Lower lobe of right lung (tissue), 2 donors: Measurements from ENCODE around the gene BASP1. TPM values are rescaled to one million over a fixed set of nuclear protein-coding genes. Genes with fewer than 3 reads are reported as not detected.
A peak's percentile ranks its signal among the peaks of the same experiment; 100 is the strongest.

Experiments
- ATAC-seq, 2 donors: fragments of 200-7000 bp; cut with Tn5 transposase; one replicate each; pipeline ENCODE4 v1.9.1; 2020 to 2022; ENCODE audit warnings: mild to moderate bottlenecking in 2 of 2, moderate library complexity in 2 of 2
- DNase-seq: peaks from one replicate; pipeline ENCODE4 v3.0.0-alpha.2; 2020
- H3K27ac ChIP-seq: fragments of 200-600 bp; one replicate; pipeline ENCODE4 v1.8.0; 2022
- H3K27me3 ChIP-seq: fragments of 200-600 bp; one replicate; pipeline ENCODE4 v1.8.0; 2022; ENCODE audit warnings: low read depth
- H3K36me3 ChIP-seq: fragments of 200-600 bp; one replicate; pipeline ENCODE4 v1.8.0; 2022; ENCODE audit warnings: mild to moderate bottlenecking
- H3K4me1 ChIP-seq: fragments of 200-600 bp; one replicate; pipeline ENCODE4 v1.8.0; 2022
- H3K4me3 ChIP-seq: fragments of 200-600 bp; one replicate; pipeline ENCODE4 v1.8.0; 2022; ENCODE audit warnings: mild to moderate bottlenecking
- H3K9me3 ChIP-seq: fragments of 200-600 bp; one replicate; pipeline ENCODE4 v1.8.0; 2022
- CTCF ChIP-seq: fragments of 200-600 bp; IDR thresholded peaks from one replicate; pipeline ENCODE4 v1.8.0; 2022; ENCODE audit warnings: antibody characterized with exemption, mild to moderate bottlenecking
- intact Hi-C: fragments of 100-400 bp; cut with DNase I; formaldehyde crosslinking; loops from one replicate; pipeline ENCODE4 v1.11.0; 2022
- total RNA-seq: library from RNA; stranded (reverse); fragmentation: NEBNext Ultra II Directional; extraction: Animal tissue kit (Norgen Biotek cat#: 25700); gene quantifications from one replicate; pipeline ENCODE4 v1.2.1, GENCODE V29; 2021
- donor health status: DM: no; HTN: yes; CAD: no; lungs with severe emphysema.

Gene BASP1
- total RNA-seq, 1 donor from 2014 or later: 25.8 TPM

DNA sequence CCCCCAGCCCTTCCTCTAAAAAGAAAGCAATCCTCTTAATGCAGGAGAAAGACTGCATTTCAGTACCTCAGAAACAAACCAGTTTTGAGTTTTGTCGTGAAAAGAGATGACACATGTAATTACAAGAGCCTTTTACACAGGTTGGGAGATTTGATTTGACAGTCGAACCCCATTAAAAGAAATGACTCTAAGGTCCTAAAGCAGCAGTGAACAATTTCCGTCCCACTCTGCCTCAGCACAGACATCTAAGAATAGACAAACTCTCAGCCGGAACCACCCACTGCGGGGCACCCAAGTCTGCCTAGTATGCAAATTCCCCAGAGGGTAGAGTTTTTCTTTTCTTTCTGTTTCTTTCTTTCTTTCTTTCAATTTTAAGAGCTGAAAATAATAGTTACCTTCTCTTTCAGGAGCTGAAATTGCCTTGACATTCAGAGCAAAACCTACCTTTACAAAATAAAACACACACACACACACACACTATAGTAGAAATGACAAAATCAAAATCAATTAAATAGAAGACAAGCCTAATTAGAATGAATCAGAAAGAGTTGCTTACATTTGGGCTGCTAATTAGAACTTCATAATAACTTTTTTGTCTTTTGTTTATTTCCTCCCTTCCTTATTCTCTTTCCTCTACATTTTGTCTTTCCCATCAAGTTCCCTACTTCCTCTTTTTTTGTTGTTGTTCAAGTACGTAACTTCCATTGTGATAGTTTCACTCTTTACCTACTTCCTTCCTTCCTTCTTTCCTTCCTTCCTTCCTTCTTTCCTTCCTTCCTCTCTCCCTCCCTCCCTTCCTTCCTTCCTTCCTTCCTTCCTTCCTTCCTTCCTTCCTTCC, 65.1 kb downstream of the BASP1 start:
- H3K9me3 ChIP-seq: no peaks in the 10 kb centered on the region
- H3K4me3 ChIP-seq: no peak overlapping the region
- no peak for TF ChIP-seq CTCF
- H3K27ac ChIP-seq: no peak overlapping the region
- DNase-seq: no peak
- intact Hi-C loops: no loop called here
- no peak for ATAC-seq
- H3K27me3 ChIP-seq: no peaks in the 10 kb centered on the region
- H3K4me1 ChIP-seq: no peaks in the 10 kb centered on the region
- no peaks in the 10 kb centered on the region for H3K36me3 ChIP-seq

DNA sequence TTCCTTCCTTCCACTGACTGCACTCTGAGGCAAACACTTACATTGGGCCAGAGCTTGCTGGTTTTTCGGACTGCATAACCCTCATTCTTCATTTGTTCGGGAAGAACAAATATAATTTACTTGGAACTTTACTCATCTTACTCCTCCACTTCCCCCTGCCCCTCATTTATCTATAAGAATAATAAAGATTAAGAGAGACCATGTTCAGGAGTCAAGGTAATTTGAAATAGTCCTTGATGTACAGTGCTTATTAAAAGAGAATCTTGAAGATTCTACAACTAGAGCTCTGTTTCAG, 65.6 kb downstream of the BASP1 start:
- intact Hi-C loops: no loop called here
- no peak for TF ChIP-seq CTCF
- DNase-seq (no peak), ATAC-seq (no peak)
- H3K9me3 ChIP-seq: no peaks in the 10 kb centered on the region
- H3K36me3 ChIP-seq: no peaks in the 10 kb centered on the region
- H3K27ac ChIP-seq: no peak overlapping the region
- H3K27me3 ChIP-seq: no peaks in the 10 kb centered on the region
- no peaks in the 10 kb centered on the region for H3K4me1 ChIP-seq
- H3K4me3 ChIP-seq: no peak overlapping the region

GRCh38 chr5:17287501-17288155, 70.2 kb downstream of the BASP1 start:
- intact Hi-C loops: no loop called here
- Histone ChIP-seq H3K27me3 (no peaks in the 10 kb centered on the region), H3K27ac (no peak overlapping the region), H3K4me3 (no peak overlapping the region), H3K4me1 (no peaks in the 10 kb centered on the region), H3K9me3 (no peaks in the 10 kb centered on the region), H3K36me3 (no peaks in the 10 kb centered on the region)
- ATAC-seq (no peak), DNase-seq (no peak)
- no peak for TF ChIP-seq CTCF

DNA sequence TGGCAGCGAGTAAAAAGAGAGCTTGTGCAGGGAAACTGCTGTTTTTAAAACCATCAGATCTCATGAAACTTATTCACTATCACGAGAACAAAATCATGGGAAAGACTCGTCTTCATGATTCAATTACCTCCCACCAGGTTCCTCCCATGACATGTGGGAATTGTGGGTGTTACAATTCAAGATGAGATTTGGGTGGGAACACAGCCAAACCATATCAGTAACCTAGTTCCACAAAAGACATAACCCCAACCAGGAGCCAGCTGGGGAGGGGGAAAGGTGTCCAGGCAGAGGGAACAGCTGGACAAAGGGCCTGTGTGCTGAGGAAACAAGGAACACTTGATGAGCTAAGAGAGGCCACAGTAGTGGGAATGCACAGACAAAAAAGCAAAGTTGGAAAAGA, 71.1 kb downstream of the BASP1 start:
- Histone ChIP-seq H3K4me1 (no peaks in the 10 kb centered on the region), H3K9me3 (no peaks in the 10 kb centered on the region), H3K27me3 (no peaks in the 10 kb centered on the region), H3K27ac (no peak overlapping the region), H3K4me3 (no peak overlapping the region), H3K36me3 (no peaks in the 10 kb centered on the region)
- DNase-seq (no peak), ATAC-seq (no peak)
- intact Hi-C loops: no loop called here
- TF ChIP-seq CTCF: no peak

DNA sequence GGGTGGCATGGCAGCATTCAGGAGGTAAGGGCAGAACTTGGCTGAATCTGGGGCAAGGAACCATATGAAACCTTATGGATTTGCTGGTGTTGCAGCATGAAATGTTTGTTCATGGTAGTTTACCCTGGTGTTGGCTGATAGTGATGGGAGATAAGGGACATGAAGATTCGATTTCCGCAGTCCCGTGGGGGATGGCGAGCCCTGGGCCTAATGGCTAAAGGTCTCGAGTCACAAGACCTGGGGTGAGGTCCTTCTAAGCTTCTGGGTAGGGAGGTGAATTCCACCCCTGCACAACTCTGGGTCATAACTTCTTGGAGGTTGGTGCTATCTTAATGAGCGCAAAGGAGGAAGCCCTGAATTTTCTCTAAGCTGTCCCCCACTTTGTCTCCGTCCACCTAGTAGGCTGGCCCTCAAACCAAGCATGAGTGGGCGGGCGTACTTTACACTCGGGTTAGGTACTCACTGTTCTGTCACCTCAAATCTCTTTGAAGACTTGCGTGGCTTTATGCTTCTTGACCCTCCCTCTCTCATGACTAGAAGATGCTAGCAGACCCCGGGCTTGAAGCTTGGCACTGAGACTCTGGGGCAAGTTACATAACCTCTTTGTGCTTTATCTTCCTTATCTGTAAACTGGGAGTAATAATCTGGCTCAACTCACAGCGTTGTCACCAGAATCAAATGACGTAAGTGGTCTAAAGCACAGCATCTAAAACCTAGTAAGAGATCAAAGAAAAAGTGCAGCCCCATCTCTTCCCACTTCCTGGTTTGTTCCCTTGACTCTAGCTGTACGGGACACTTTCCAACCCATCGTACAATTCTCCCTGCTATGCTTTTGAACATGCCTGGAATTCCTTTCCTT, 72.5 kb downstream of the BASP1 start:
- TF ChIP-seq CTCF: no peak
- no peak for DNase-seq
- peak in 1 of 2 donors; percentile 53 for ATAC-seq
- Histone ChIP-seq H3K4me3 (no peak overlapping the region), H3K27ac (no peak overlapping the region), H3K4me1 (no peaks in the 10 kb centered on the region), H3K9me3 (no peaks in the 10 kb centered on the region), H3K36me3 (no peaks in the 10 kb centered on the region), H3K27me3 (no peaks in the 10 kb centered on the region)
- intact Hi-C loops: no loop called here
